K562 (cell line): ENCODE measurements around the gene MTERF4. TPM values are rescaled to one million over a fixed set of nuclear protein-coding genes. Genes with fewer than 3 reads are reported as not detected.

Source experiments
- ATAC-seq: fragments of 200-7000 bp; cut with Tn5 transposase; 3 replicates; pipeline ENCODE4 v1.9.1; 2020; ENCODE audit warnings: moderate library complexity
- BruUV-seq: library from RNA; stranded (reverse); fragments of 400-500 nt; replicated peaks from 2 replicates; lab custom pipeline; 2021; lab: Mats Ljungman, UMichigan
- CTCF ChIA-PET: fragments of 300-600 bp; formaldehyde crosslinking; extraction: SDS; loops from one replicate; lab custom pipeline; 2021; ENCODE audit warnings: low intra/inter-chr PET ratio; lab: Yijun Ruan, JAX
- POLR2A ChIA-PET: fragments of 300-600, 350-650 bp; sonication (Branson Sonifier 250); formaldehyde crosslinking; extraction: SDS; loops from one replicate; lab custom pipeline; 2021; ENCODE audit warnings: antibody characterized with exemption, inconsistent platforms; lab: Yijun Ruan, JAX
- DNase-seq, 4 experiments: peaks; one replicate each; pipeline versions ENCODE4 v3.0.0 to v3.0.0-alpha.2; 2011 to 2018; ENCODE audit warnings: low spot score in 3 of 4, mixed read lengths in 3 of 4; ENCODE audit errors: extremely low read depth in 1 of 4
- FAIRE-seq: peaks from 2 replicates; lab custom pipeline; 2011; peaks lifted over from hg19 to GRCh38; lab: Jason Lieb, UNC
- H2AFZ ChIP-seq: 2 replicates; pipeline ENCODE4 v1.6.0; 2011; ENCODE audit warnings: low read depth, low read length, control low read depth, inconsistent platforms
- H3K27ac ChIP-seq: fragments of 200-600 bp; 3 replicates; pipeline ENCODE4 v1.8.0; 2011; ENCODE audit warnings: low read depth, mild to moderate bottlenecking, control low read depth, inconsistent platforms, low read length, moderate library complexity, mixed read lengths; ENCODE audit errors: extremely low read depth
- H3K27me3 ChIP-seq, 2 experiments: fragments of 300-600 bp in 1 of 2; 2 replicates in 1 of 2; 3 replicates in 1 of 2; pipeline versions ENCODE4 v1.6.0 to v1.8.0; 2011; ENCODE audit warnings: inconsistent platforms in 2 of 2, low read length in 2 of 2, mild to moderate bottlenecking in 1 of 2, mixed read lengths in 1 of 2, moderate library complexity in 1 of 2; ENCODE audit not compliant: control insufficient read depth in 2 of 2, insufficient read depth in 2 of 2
- H3K36me3 ChIP-seq: fragments of 300-600 bp; 3 replicates; pipeline ENCODE4 v1.8.0; 2011; ENCODE audit warnings: mild to moderate bottlenecking, low read length, inconsistent platforms; ENCODE audit not compliant: control insufficient read depth, insufficient read depth
- H3K4me1 ChIP-seq, 2 experiments: fragments of 200-600 bp in 1 of 2; replicated peaks in 1 of 2; 2 replicates in 1 of 2; 3 replicates in 1 of 2; pipeline versions ENCODE4 v1.5.1 to v1.8.0; 2011; ENCODE audit warnings: inconsistent platforms in 2 of 2, low read length in 2 of 2, mild to moderate bottlenecking in 1 of 2, mixed read lengths in 1 of 2, moderate library complexity in 1 of 2; ENCODE audit not compliant: control insufficient read depth in 2 of 2, insufficient read depth in 2 of 2
- H3K4me2 ChIP-seq: 2 replicates; pipeline ENCODE4 v1.6.1; 2011; ENCODE audit warnings: low read length, control low read depth, inconsistent platforms, mixed read lengths; ENCODE audit not compliant: insufficient read depth
- H3K4me3 ChIP-seq: fragments of 200-600 bp; sonication (generic), shearing (Covaris generic); 2 replicates; pipeline ENCODE4 v1.5.1; 2016; ENCODE audit warnings: control low read depth, inconsistent platforms
- H3K79me2 ChIP-seq: fragments of 200-600 bp; 3 replicates; pipeline ENCODE4 v1.8.0; 2011; ENCODE audit warnings: low read length, inconsistent platforms; ENCODE audit not compliant: control insufficient read depth, insufficient read depth
- H3K9ac ChIP-seq, 2 experiments: 2 replicates each; pipeline versions ENCODE4 v1.6.0 to v1.6.1; 2011; ENCODE audit warnings: low read depth in 2 of 2, low read length in 2 of 2, control low read depth in 1 of 2, inconsistent platforms in 1 of 2, mild to moderate bottlenecking in 1 of 2, mixed read lengths in 1 of 2; ENCODE audit not compliant: insufficient read depth in 1 of 2
- H3K9me1 ChIP-seq: one replicate; pipeline ENCODE4 v1.6.0; 2011; ENCODE audit warnings: inconsistent platforms, mild to moderate bottlenecking, low read length, moderate library complexity; ENCODE audit not compliant: control insufficient read depth, insufficient read depth
- H3K9me3 ChIP-seq: replicated peaks from 2 replicates; pipeline ENCODE4 v1.5.1; 2011; ENCODE audit warnings: low read depth, low read length, inconsistent platforms; ENCODE audit not compliant: control insufficient read depth, insufficient read depth
- H4K20me1 ChIP-seq: replicated peaks from 2 replicates; pipeline ENCODE4 v1.6.1; 2011; ENCODE audit warnings: low read length, inconsistent platforms, mixed read lengths; ENCODE audit not compliant: control insufficient read depth, insufficient read depth
- IRF2 ChIP-seq: sonication (generic); formaldehyde crosslinking; IDR thresholded peaks from 2 replicates; pipeline ENCODE4 v1.8.1; 2022; ENCODE audit warnings: mild to moderate bottlenecking, missing genetic modification reagents
- SMAD2 ChIP-seq: fragments of 150-350 bp; IDR thresholded peaks from 2 replicates; pipeline ENCODE4 v1.6.1; 2014; ENCODE audit warnings: low read depth, mild to moderate bottlenecking, low read length
- TCF3 ChIP-seq: sonication (generic); formaldehyde crosslinking; IDR thresholded peaks from 2 replicates; pipeline ENCODE4 v1.4.0; 2020; ENCODE audit warnings: mild to moderate bottlenecking, missing genetic modification reagents
- TSHZ1 ChIP-seq: fragments of 250-450 bp; sonication (Bioruptor Pico); IDR thresholded peaks from 2 replicates; pipeline ENCODE4 v1.4.0; 2020; ENCODE audit warnings: mild to moderate bottlenecking, moderate library complexity
- WGBS: fragments of 100-300 bp; shearing (Covaris generic); methylation state at CpG from one replicate; pipeline ENCODE4 v1.1.6; 2016; ENCODE audit warnings: low coverage, mixed read lengths; ENCODE audit not compliant: insufficient coverage; ENCODE audit errors: missing lambda C conversion rate; 5-methylcytosine and 5-hydroxymethylcytosine counted together
- in situ Hi-C: fragments of 300-500 bp; cut with MboI; formaldehyde crosslinking; loops from 4 replicates; pipeline ENCODE4 v1.15.0; 2018; ENCODE audit warnings: inconsistent platforms, mixed read lengths
- intact Hi-C: fragments of 100-400 bp; cut with micrococcal nuclease; formaldehyde crosslinking; loops from 2 replicates; pipeline ENCODE4 v1.14.2; 2022
- polyA plus RNA-seq, 8 experiments: library from polyadenylated mRNA; depleted of rRNA in 4 of 8; stranded (reverse) in 5 of 8; unstranded in 3 of 8; fragments of >200 nt; fragmentation: Nextera tagmentation in 2 of 8; fragmentation: Illumina TruSeq in 1 of 8; extraction: Ambion mirVana in 2 of 8; extraction: Trizol in 1 of 8; gene quantifications; 2 replicates each; pipeline versions ENCODE4 v1.2.1 to v1.2.3, GENCODE V29; 2011 to 2014; ENCODE audit warnings: inconsistent platforms in 1 of 8, missing spikeins in 1 of 8
- total RNA-seq, 7 experiments: library from RNA; depleted of rRNA in 6 of 7; stranded (reverse); fragments of >200 nt in 6 of 7; fragmentation: Illumina TruSeq in 2 of 7; extraction: Trizol in 2 of 7; gene quantifications; 2 replicates each; pipeline versions ENCODE4 v1.2.1 to v1.2.3, GENCODE V29; 2011 to 2021; ENCODE audit warnings: low replicate concordance in 1 of 7
- TF ChIP-seq, protein P1 (sequence below): sonication (generic); formaldehyde crosslinking; IDR thresholded peaks from 2 replicates; pipeline ENCODE4 v1.8.0; 2022; ENCODE audit warnings: mild to moderate bottlenecking, missing genetic modification reagents, borderline replicate concordance

Gene MTERF4
- total and polyA plus RNA-seq, 9 of the 15 experiments (the other 6 are each of a cell fraction or from before 2014, with no cell fraction given): 15.3 to 29.6 (median 21.2) TPM

- H3K27me3 ChIP-seq: peaks cover 13 to 80% of the 10 kb centered on the region in 2 experiments; a peak in 3 of 5 replicates
- no peak overlapping the region for H3K4me3 ChIP-seq
- ChIA-PET CTCF (no interaction called here), POLR2A (interaction anchor here (0.6 to 1.1 kb wide), 3 partner anchors 10 to 149 kb away, joined by 3 to 5 read pairs (median 3); no protein-coding TSS in a partner anchor)
- H3K4me1 ChIP-seq: peaks cover 0 to 39% of the 10 kb centered on the region in 2 experiments; a peak in 2 of 5 replicates
- intact Hi-C loops (no loop called here), in situ Hi-C loops (no loop called here)
- H4K20me1 ChIP-seq: 0 out of 2 replicates have a peak, but pooled peaks cover 6% of the 10 kb centered on the region
- H2AFZ ChIP-seq: no peak overlapping the region
- DNase-seq: no peak
- ATAC-seq: no peak
- no peak overlapping the region for H3K27ac ChIP-seq
- no TSS peak for BruUV-seq
- no peak overlapping the region for H3K9ac ChIP-seq
- no peak overlapping the region for H3K4me2 ChIP-seq
- WGBS: 4% methylated on average over 19 of the region's 25 CpGs
- H3K79me2 ChIP-seq: no peaks in the 10 kb centered on the region
- FAIRE-seq: no peak
- no peaks in the 10 kb centered on the region for H3K9me3 ChIP-seq
- no peaks in the 10 kb centered on the region for H3K36me3 ChIP-seq
- TF ChIP-seq TCF3 (no peak), TSHZ1 (CRISPR knock-in tag) (no peak), IRF2 (CRISPR knock-in tag) (no peak), SMAD2 (no peak)
- TF ChIP-seq, protein P1, sequence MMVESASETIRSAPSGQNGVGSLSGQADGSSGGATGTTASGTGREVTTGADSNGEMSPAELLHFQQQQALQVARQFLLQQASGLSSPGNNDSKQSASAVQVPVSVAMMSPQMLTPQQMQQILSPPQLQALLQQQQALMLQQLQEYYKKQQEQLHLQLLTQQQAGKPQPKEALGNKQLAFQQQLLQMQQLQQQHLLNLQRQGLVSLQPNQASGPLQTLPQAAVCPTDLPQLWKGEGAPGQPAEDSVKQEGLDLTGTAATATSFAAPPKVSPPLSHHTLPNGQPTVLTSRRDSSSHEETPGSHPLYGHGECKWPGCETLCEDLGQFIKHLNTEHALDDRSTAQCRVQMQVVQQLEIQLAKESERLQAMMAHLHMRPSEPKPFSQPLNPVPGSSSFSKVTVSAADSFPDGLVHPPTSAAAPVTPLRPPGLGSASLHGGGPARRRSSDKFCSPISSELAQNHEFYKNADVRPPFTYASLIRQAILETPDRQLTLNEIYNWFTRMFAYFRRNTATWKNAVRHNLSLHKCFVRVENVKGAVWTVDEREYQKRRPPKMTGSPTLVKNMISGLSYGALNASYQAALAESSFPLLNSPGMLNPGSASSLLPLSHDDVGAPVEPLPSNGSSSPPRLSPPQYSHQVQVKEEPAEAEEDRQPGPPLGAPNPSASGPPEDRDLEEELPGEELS (CRISPR knock-in tag): no peak
- TF ChIP-seq, all 486 proteins: peak for 0
- no peaks in the 10 kb centered on the region for H3K9me1 ChIP-seq
These were observed 33.7 kb downstream of the MTERF4 start for GRCh38 chr2:241068136-241068941.
